HG03025 (cell line): ENCODE results near the gene PIAS4.
"Not testable (repeated sequence)": the region's sequence is repeated elsewhere in the genome, so short reads cannot be mapped to it uniquely, and the experiment has no call there.

Experiments used
- ATAC-seq: cut with Tn5 transposase; IDR thresholded peaks from one replicate; pipeline ENCODE4 v1.9.1; 2021; ENCODE audit warnings: mild to moderate bottlenecking, moderate library complexity; ENCODE audit not compliant: unreplicated experiment, low FRiP score

The PIAS4 gene

DNA sequence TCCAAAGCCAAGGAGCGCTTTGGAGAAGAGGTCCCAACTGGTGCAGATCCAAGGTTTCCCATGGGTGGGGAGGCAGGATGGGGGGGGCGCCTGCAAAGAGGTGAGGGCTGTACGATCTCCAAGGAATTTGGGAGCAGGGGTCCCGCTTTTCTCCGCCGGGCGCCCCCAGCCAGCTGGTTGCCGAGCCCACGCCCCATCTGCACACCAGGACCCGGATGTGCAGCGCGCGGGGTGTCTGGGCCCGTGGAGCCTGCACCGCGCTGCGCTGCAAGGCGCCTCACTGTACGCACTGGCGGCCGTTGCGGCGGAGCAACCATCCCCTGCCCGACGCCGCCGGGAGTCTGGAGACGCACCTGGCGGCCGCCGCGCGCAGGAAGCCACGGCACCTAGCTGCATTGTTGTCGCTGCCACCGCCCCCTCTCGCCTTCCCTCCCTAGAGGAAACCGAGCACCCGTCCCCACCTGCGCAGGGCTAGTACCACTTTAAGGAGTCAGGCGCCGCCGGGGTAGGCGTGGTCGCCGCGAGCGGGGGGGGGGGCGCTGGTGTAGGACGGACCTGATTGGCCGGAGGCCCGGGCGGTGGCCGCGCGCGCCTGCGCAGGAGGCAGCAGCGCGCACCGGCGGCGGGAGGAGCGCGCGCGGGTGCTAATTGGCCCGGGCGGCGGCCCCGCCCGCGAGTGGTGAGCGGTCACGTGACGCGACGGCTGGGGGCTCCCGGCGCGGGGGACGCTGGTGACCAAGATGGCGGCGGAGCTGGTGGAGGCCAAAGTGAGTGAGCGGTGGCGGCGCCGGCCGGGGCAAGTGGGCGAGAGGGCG, at the start of gene PIAS4:
Gene PIAS4, plus strand, starts transcription at position 716 of the 815 bp plus-strand sequence. Its CDS starts 25 bp downstream, at position 741.
- peak; percentile 79 for ATAC-seq

DNA sequence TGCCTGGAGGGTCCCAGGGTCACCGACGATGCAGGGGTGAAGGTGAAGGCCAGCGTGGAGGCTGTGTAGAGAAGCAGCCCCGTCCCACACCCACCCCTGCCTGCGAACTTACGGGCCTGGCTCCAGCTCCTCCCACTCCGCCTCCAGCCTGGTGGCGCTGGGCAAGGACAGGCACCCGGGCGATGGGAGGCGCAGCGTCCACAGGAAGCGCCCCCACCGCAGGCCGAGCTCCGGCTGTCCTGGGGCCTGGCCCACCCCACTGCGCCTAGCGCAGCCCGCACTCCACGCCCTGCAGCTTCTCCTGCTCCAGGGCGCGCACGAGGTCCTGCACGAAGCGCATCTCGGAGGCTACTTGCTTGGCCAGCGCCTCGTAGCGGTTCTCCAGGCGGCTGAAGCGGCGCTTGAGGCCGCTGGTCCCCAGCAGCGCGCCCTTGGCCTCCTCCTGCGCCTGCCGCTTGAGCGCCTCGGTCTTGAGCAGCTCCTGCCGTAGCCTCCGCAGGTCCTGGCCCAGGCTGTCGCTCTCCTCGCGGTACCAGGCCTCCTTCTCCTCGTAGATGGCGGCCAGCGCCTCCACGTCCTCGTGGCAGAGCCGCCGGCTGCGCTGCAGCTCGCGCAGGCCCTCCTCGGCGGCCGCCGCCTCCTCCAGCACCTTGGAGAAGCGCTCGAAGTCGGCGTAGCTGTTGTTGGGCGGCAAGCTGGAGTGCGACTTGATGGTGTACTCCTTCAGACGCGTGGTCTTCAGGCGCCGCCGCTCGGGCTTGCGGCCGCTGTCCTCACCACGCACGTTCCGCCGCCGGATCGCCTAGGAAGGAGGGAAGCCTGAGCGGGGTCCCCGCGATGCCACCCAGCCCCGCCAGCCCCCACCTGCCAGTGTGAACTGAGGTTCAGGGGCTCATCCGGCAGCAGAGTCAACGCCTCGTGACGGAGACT, 48.4 kb upstream of the PIAS4 start:
- no peak for ATAC-seq

DNA sequence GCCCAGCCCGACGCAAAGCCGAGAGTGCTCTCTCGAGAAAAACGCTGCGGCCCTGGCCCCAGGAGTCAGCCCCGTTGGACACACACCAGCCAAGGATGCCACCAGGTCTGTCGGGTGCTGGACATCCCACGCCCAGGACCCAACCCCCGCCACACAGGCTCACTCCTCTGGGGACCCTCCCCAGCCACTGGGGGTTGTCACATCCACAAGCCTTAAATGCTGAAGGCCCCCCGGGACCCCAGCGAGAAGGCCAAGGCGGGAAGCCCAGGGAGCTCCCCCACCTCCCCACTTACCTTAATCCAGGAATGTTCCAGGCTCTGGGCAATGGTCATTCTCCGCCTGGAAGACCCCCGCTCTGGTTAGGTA, 47.8 kb upstream of the PIAS4 start:
- ATAC-seq: no peak

- no peak for ATAC-seq
Measured at GRCh38 chr19:3961007-3961406, 46.5 kb upstream of the PIAS4 start.

GRCh38 chr19:3963458-3964255, 43.9 kb upstream of the PIAS4 start:
- no peak for ATAC-seq

DNA sequence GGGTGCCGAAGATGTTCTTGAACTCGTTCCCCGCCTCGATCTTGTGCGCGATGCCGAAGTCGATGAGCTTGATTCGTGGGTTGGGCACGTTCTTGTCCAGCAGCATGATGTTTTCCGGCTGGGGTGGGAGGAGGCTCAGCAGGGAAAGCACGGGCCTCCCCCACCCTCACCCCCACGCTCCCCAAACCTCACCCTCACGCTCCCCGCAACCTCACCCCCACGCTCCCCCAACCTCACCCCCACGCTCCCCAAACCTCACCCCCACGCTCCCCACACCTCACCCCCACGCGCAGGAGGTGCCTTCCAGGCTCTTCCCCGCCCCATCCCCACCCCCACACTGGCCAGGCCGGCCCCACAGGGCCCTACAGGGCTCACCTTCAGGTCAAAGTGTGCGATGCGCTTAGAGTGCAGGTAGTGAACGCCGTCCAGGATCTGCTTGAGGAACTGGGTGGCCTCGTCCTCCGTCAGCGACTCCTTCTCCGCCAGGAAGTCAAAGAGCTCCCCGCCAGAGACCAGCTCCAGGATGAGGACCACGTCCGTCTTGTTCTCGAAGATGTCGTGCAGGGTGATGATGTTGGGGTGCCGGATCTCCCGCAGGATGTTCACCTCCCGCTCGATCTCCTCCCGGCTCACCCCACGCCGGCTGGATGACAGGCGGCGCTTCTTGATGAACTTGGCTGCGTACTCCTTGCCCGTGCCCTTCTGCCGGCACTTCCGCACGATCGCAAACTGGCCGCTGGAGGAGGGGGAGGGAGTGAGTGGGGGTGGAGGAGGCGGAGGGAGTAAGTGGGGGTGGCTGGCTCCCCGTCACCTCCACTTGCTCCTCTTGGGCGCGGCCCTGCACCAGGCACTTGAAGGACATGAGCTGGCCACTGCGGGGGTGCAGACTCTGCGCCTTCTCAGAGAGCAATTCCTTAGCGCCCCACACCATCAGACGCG, 43.0 kb upstream of the PIAS4 start:
- ATAC-seq: no peak

GRCh38 chr19:3966051-3967017, 41.2 kb upstream of the PIAS4 start:
- no peak for ATAC-seq

DNA sequence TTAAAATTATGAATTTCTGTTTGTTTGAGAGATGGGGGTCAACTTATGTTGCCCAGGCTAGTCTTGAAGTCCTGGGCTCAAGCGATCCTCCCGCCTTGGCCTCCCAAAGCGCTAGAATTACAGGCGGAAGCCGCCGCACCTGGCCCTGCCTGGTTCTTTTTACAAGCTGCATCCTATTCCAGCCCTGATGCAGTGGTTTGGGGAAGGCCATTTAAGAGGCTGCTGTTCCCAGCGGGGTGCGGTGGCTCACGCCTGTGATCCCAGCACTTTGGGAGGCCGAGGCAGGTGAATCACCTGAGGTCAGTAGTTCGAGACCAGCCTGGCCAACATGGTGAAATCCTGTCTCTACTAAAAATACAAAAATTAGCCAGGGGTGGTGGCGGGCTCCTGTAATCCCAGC, 39.6 kb upstream of the PIAS4 start:
- not testable (repeated sequence) for ATAC-seq

DNA sequence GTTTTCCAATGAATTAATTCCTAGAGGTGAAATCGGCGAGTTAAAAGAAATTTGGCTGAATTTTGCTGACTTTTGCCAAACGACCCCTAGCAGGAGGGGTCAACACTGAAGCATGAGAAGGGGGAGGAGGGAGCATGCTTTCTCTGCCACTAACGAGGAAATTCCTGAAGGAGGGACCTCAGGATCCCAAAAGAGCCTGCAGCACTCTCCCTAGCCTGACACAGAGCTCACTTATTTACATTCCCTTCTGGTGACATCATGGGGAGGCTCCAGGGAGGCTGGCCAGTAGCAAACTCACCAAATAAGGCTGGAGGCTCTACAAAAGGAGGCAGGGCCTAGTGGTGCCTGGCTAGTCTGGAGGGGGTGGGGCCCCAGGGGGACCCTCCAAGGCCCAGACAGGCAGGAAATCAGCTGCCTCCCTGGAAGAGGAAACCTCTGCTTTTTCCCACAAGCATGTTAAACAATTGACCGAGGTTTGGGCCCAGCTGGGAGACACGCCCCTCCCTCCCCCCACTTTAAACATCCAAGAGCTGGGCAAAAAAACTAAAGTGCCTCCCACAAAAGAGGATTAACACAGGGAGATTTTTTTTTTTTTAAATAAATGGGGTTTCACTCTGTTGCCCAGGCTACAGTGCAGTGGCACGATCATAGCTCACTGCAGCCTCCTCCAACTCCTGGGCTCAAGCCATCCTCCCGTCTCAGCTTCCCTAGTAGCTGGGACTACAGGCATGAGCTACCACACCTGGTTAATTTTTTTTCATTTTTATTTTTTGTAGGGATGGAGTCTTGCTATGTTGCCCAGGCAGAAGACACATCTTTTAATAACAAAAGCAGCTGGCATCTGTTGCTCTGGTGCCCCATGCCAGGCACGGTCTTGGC, 38.7 kb upstream of the PIAS4 start:
- ATAC-seq: no peak

DNA sequence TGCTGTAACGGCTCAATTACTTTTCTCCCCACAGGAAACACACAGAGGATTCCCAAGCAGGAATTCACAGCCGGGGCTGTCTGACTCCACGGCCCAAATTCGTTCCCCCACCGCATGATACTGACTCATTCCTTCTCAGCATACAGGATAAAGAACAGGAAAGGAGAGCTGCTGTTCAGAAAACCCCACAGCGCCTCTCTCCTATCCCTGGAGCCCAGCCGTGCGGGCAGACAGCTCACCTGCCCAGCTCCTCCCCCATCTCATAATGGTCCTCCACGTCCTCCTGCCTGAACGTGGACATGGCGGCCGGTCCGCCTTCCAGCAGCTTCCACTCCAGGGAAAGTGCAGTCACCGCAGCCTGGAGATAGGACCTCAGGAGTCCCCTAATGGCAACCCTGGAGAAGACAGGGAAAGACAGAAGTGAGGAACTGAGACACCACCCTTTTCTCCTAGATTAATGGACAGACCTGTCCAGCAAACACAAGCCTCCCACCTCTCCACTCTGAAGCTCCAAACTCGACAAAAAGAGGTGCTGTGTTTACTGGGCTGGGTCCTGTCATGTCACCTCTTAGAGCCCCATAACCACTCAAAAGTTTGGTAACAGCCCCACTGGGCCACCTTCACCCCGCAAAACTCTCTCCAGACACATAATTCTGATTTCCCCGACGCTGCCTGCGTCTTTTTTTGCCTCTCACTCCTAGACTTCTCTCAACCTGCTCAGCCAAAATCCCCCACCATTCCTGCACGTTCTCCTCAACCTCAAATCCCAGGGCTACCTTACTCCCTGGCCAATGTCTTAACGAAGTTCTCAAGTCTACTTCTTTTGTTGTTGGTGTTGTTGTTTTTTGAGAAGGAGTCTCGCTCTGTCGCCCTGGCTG, 37.9 kb upstream of the PIAS4 start:
- no peak for ATAC-seq

- ATAC-seq: no peak
Measured at GRCh38 chr19:3970313-3970807, 37.2 kb upstream of the PIAS4 start.

GRCh38 chr19:3970808-3971598, 36.5 kb upstream of the PIAS4 start, which contains the start of gene DAPK3:
Gene DAPK3, minus strand, starts transcription at chr19:3971099. Its CDS starts 1,364 bp downstream, at chr19:3969735.
- ATAC-seq: peak; percentile 89

- ATAC-seq: no peak
Measured at GRCh38 chr19:3975144-3975543, 32.4 kb upstream of the PIAS4 start.

- no peak for ATAC-seq
Measured at GRCh38 chr19:3975637-3976087, 31.9 kb upstream of the PIAS4 start.

DNA sequence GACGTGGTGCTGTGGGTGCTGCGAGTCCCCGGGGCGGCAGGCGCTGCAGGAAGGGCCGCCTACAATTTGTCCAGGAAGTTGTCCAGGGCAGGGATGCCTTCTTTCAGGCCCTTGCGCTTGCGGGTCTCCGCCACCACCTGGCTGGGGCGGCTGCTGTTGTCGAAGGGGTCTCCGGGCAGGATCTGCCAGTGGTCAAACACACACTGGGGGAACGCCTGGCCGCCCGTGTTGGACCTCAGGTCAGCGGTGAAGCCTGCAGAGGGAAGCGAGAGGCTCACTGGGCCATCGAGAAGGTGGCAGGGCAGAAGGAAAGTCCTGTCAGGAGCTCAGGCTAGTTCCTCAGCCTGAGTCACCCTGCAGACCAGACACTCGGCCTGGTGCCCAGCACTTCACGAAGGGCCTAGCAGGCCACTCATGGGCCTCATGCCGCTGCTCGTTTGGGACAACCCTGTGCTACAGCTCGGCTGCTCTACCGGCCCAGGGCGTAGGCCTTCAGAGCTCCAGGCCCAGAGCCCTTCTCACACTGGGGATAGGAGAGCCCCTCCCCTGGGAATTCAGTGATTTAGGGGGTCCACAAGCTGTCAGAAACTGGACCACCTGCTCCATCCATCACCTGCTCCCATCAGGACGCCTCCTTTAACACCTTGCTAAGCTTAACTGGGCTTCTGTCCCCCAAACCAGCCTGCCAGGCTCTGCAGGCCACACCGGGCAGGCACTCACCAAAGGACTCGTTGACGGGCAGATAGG, 30.9 kb upstream of the PIAS4 start:
- ATAC-seq: no peak
